ENCODE measurements around the gene MXI1. TPM values are rescaled to one million over a fixed set of nuclear protein-coding genes. Genes with fewer than 3 reads are reported as not detected.

The MXI1 gene
- total RNA-seq, 1 experiment from 2014 or later = 34.3 TPM

Other genes starting within 250 kb of the MXI1 start
- gene ADD3, start 199.6 kb upstream of the MXI1 start, total RNA-seq (2014; rRNA removed; shearing (Covaris generic)) = 68.3 and 69.4 TPM in 2 replicates
- gene SMNDC1, start 97.3 kb downstream of the MXI1 start, total RNA-seq (2014; rRNA removed; shearing (Covaris generic)) = 10.7 and 14.4 TPM in 2 replicates